ENCODE data around the gene PDE10A. TPM values are rescaled to one million over a fixed set of nuclear protein-coding genes. Genes with fewer than 3 reads are reported as not detected.

The PDE10A gene
- total and polyA plus RNA-seq, 7 donors = 1.2 to 33.5 (median 7.4) TPM; not detected in 1

- intact Hi-C loops (cut with DNase I) = no loop called here
- DNase-seq = no peak
- Histone ChIP-seq H3K27ac (no peak overlapping the region), H3K4me1 (peaks cover 0 to 28% (median 23%) of the 10 kb centered on the region in 4 donors), H3K27me3 (peaks cover 14 to 51% (median 35%) of the 10 kb centered on the region in 3 donors), H3K36me3 (no peaks in the 10 kb centered on the region), H3K9me3 (no peaks in the 10 kb centered on the region), H3K4me3 (no peak overlapping the region)
- 42 to 79% methylated on average over 13 of the region's 13 CpGs for WGBS, 2 donors
- TF ChIP-seq EP300 (IDR thresholded peaks at IDR 0.05) (no peak), POLR2A (IDR thresholded peaks at IDR 0.05) (no peak), POLR2AphosphoS5 (IDR thresholded peaks at IDR 0.05) (no peak), CTCF (IDR thresholded peaks at IDR 0.05) (no peak)
These were observed 4.5 kb downstream of the PDE10A start for GRCh38 chr6:165658395-165659058.

- 82 to 91% methylated on average over 5 of the region's 5 CpGs for WGBS, 2 donors
- no peak for DNase-seq
- no peaks in the 10 kb centered on the region for H3K9me3 ChIP-seq
- intact Hi-C loops (cut with DNase I) = no loop called here
- peaks cover 14 to 41% (median 25%) of the 10 kb centered on the region in 3 donors for H3K27me3 ChIP-seq
- H3K4me1 ChIP-seq = peaks cover 0 to 20% (median 19%) of the 10 kb centered on the region in 4 donors
- no peak overlapping the region for H3K4me3 ChIP-seq
- H3K27ac ChIP-seq = no peak overlapping the region
- H3K36me3 ChIP-seq = no peaks in the 10 kb centered on the region
- TF ChIP-seq POLR2AphosphoS5 (IDR thresholded peaks at IDR 0.05) (no peak), EP300 (IDR thresholded peaks at IDR 0.05) (no peak), CTCF (IDR thresholded peaks at IDR 0.05) (no peak), POLR2A (IDR thresholded peaks at IDR 0.05) (no peak)
These were observed 5.7 kb downstream of the PDE10A start for GRCh38 chr6:165657325-165657680.

- no peak overlapping the region for H3K27ac ChIP-seq
- no peak overlapping the region for H3K4me3 ChIP-seq
- 83 to 90% methylated on average over 8 of the region's 8 CpGs for WGBS, 2 donors
These were observed 6.3 kb downstream of the PDE10A start for GRCh38 chr6:165656581-165657324.

GRCh38 chr6:165655191-165655590 lies 7.8 kb downstream of the PDE10A start:
- WGBS, 2 donors = 93 to 94% methylated on average over 11 of the region's 11 CpGs
- intact Hi-C loops (cut with DNase I) = no loop called here
- no peaks in the 10 kb centered on the region for H3K36me3 ChIP-seq
- peaks cover 2 to 20% (median 8%) of the 10 kb centered on the region in 3 donors for H3K27me3 ChIP-seq
- H3K27ac ChIP-seq = no peak overlapping the region
- TF ChIP-seq POLR2A (IDR thresholded peaks at IDR 0.05) = no peak
- no peak for TF ChIP-seq CTCF (IDR thresholded peaks at IDR 0.05)
- no peak for TF ChIP-seq POLR2AphosphoS5 (IDR thresholded peaks at IDR 0.05)
- TF ChIP-seq EP300 (IDR thresholded peaks at IDR 0.05) = no peak
- no peaks in the 10 kb centered on the region for H3K9me3 ChIP-seq
- H3K4me3 ChIP-seq = no peak overlapping the region
- H3K4me1 ChIP-seq = peaks cover 0 to 4% (median 2%) of the 10 kb centered on the region in 4 donors
- DNase-seq = no peak

More at GRCh38 chr6:165656581-165657324, 6.3 kb downstream of the PDE10A start:
- H3K36me3 ChIP-seq = no peaks in the 10 kb centered on the region
- TF ChIP-seq EP300 (IDR thresholded peaks at IDR 0.05) (no peak), POLR2AphosphoS5 (IDR thresholded peaks at IDR 0.05) (no peak), POLR2A (IDR thresholded peaks at IDR 0.05) (no peak), CTCF (IDR thresholded peaks at IDR 0.05) (no peak)
- DNase-seq = no peak
- peaks cover 0 to 19% (median 18%) of the 10 kb centered on the region in 4 donors for H3K4me1 ChIP-seq
- H3K9me3 ChIP-seq = no peaks in the 10 kb centered on the region
- intact Hi-C loops (cut with DNase I) = no loop called here
- peaks cover 14 to 36% (median 24%) of the 10 kb centered on the region in 3 donors for H3K27me3 ChIP-seq

Measured in sigmoid colon (tissue), 7 donors.